CD1c-positive myeloid dendritic cell (primary cell): ENCODE results near the gene KLF8.
"Not testable (repeated sequence)": the region's sequence is repeated elsewhere in the genome, so short reads cannot be mapped to it uniquely, and the experiment has no call there.

Source experiments
- DNase-seq: peaks from one replicate; pipeline ENCODE4 v3.0.0-alpha.2; 2016; ENCODE audit errors: extremely low spot score

Gene KLF8

DNA sequence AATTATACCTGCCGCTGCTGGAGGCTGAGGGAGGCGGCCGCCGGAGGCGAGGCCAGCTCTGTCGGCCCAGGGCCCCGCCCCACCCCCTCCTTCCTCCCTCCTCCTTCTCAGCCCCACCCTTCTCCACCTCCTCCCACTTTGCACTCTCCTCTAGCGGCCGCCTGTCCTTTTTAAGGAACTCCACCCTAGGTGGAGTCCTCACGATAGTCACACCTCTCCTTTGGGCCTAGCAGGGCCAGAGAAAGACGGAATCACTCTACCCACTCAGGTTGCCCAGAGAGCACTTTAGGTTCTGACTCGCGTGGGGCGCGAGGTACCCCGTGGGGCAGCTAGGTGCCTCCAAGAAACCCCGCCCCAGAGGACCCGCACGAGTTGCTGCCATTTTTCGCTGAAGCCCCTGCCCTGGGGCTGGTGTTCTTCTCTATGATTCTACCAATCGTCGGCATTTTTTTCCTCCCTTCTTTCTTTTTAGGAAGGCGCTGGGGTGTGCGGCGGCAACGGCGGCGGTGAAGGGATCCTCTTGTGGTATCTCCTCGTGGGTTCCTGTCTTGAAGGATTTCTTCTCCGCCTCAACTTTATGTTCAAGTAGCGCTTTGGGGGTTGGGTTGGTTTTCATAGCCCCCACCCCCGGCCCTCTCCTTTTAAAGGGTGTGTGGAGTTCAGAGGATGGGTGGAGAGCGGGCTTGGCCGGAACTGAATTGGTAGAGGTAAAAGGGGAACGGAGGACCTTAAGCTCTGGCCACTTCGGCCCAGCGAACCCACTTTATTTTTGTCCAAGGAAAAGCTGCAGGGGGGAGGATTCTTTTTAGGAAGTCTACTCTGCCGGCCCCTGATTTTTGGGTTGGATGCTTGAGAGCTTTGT, at the start of gene KLF8:
KLF8 (plus strand) TSS at position 136 of the 862 bp plus-strand sequence. CDS start 979 bp downstream, outside the sequence.
- DNase-seq: peak; percentile 47

DNA sequence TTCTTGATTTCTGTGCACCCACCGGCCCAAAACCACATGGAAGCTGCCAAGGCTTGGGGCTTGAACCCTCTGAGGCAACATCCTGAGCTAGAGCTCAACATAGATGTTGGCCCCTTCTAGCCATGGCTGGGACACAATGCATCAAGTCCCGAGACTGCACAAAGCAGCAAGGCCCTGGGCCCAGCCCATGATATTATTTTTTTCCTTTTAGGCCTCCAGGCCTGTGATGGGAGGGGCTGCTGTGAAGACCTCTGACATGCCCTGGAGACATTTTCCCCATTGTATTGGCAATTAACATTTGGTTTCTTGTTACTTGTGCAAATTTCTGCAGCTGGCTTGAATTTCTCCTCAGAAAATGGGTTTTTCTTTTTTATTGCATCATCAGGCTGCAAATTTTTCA, 25.2 kb upstream of the KLF8 start:
- not testable (repeated sequence) for DNase-seq

DNA sequence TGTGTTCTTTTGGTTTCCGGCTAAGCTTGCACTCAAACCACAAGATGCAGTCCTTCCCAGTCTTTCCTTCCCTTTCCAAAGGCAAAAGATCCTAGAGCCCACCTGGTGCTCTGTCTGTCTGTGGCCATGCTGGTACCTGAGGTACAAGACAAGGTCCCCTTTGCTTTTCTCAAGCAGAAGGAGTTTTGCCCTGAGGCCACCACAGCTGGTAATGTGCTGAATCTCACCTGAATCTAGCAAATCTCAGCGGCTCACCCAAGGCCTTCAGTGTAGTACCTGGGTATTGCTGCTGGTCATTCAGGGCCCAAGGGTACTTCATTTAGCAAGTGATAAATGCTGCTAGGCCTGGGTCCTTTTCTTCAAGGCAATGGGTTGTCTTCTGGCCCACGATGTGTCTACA, 20.5 kb upstream of the KLF8 start:
- DNase-seq: no peak

DNA sequence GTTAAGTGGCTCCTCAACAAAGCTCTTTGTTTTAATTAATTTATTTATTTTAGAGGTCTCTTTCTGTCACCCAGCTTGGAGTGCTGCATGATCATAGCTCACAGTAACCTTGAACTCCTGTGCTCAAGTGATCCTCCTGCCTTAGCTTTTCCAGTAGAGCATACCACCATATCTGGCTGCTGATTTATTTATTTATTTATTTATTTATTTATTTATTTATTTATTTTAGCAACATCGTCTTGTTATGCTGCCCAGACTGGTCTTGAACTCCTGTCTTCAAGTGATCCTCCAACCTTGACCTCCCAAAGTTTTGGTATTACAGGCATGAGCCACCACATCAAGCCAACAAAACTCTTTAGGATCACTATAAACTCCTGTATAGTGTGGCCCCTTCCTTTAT, 15.8 kb upstream of the KLF8 start:
- no peak for DNase-seq

DNA sequence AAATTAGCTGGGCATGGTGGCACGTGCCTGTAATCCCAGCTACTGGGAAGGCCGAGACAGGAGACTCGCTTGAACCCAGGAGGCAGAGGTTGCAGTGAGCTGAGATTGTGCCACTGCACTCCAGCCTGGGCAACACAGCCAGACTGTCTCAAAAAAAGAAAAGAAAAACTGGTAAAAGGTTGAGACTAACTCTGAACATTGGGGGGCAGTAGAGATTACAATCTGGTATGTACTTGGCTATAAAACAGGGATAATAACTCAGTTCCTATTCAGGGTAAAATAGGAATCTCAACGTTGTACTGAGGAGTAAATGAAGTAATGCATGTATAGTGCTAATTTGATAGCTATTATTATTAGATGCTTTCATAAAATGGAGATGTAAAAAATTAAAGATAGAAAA, 12.5 kb upstream of the KLF8 start:
- DNase-seq: peak; percentile 19

DNA sequence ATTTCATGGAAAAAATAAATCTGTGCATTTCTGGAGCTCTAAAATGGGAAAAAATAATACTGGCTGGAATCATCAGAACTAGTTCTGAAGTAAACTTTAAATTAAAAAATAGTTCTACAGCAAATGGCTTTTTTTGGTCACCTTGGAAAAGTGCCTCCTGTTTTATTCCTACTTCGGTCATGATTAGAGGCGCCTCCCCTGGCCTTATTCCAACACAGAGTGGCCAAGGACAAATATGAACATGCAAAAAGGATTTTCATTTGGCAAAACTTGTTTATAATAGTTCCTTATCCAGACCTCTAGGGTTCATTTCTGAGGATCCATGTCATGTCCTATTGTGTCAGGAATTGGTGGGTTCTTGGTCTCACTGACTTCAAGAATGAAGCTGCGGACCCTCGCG, 11.1 kb upstream of the KLF8 start:
- DNase-seq: no peak

DNA sequence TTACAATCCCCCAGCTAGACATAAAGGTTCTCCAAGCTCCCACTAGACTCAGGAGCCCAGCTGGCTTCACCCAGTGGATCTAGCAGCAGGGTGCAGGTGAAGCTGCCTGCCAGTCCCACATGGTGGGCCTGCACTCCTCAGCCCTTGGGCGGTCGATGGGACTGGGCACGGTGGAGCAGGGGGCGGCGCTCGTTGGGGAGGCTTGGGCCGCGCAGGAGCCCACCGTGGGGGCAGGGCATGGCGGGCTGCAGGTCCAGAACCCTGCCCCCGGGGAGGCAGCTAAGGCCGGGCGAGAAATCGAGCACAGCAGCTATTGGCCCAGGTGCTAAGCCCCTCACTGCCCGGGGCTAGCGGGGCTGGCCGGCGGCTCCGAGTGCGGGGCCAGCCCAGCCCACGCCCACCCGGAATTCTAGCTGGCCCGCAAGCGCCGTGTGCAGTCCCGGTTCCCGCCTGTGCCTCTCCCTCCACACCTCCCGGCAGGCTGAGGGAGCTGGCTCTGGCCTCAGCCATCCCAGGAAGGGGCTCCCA, 9.6 kb upstream of the KLF8 start:
- DNase-seq: no peak

DNA sequence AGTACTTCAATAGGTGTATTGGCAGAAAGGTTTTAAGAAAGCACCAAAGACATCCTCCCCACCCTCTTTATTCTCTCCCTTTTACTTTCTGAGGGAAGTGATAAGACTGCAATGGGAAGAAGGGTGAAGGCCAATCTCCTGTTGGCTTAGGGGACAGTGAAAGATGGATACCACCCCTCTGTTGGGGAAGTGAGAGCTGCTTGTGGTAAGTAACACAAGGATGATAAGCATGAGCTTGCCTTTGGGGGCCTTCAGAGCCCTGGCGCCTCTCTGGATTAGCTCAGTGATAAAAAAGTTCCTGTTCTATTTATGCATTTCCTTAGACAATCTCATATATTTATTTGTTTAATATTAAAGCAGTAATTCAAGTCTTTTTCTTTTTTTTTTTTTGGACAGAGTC, 5.2 kb upstream of the KLF8 start:
- no peak for DNase-seq

DNA sequence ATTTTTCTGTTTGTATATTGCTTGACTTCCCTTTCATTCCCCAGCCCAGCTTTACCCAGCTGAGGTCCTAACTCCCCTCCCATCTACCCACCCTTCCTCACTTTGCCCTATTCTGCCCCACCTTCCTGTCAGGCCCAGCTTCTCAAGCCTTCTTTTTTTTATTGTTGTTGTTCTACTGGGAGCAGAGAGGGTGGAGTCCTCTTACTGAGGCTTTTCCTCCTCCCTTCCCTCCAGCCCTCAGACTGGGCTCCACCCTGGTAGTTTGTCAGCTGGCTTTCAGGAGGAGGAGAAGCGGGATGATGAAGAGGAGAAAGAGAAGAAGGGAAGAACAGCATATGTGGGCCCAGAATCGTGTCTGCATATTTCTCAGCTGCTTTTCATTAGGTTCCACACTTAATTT, 3.2 kb upstream of the KLF8 start:
- no peak for DNase-seq

DNA sequence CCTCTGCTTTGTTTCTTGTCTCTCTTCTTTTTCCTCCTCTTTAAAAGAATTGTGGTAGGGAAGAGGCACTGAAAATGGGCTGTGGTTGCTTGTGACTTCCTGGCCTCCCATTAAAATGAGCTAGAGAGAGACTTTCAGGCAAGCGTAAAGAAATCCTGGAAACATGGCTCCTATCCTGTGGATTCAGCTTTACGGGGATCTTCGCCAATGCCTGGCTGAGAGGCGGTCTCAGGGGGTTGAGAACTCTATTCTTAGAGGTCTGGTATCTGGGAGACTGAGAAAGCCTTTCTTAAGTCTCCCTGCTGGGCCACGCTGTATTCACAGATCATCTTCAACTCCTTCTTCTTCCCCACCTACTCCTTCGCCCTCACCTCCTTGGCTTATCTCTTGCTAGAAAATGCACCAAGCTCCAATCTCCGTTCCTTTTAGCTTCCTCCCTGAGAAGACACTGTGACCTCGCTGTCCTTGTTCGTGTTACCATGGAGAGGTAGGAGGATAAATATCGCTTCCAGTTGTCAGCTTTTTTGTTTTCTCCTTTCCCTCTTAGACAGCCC, 542 bp upstream of the KLF8 start:
- no peak for DNase-seq

DNA sequence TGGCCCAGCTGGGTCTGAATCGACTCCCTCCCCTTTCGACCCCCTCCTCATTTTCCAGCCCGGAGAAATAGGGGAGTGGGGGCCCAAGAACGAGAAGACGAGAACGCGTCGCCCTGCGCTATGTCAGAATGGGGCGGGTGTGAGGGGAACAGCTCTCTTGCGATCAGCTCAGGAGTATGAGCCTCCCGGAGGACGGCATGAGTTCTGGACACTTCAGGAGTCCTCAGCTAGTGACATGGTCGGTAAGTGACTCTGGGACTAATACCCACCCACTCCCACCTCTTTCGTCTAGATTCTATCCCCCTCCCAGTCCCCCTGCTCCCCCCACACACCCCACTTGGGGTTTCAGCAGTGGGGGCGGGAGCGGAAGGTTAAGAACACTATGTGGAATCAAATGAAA, 944 bp downstream of the KLF8 start:
- DNase-seq: no peak

DNA sequence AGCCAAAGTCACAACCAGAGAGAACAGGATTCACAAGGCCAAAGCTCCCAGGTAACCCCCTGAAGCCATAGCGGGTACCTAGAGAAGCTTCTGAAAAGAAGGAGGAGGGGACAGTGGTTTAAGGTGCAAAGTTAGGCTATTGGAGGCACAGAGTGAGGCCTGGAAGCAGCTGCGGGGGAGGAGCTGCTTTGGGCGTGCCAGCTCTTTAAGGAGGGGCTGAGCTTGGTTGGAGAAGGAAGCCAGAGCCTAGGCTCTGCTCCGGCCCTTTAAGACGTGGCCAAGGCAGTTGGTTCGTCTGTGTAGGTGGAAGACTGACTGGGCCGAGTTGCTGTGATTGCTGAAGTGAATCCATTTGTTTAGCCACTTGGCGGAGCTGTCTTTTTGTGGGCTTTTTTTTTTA, 1.5 kb downstream of the KLF8 start:
- DNase-seq: peak; percentile 48

DNA sequence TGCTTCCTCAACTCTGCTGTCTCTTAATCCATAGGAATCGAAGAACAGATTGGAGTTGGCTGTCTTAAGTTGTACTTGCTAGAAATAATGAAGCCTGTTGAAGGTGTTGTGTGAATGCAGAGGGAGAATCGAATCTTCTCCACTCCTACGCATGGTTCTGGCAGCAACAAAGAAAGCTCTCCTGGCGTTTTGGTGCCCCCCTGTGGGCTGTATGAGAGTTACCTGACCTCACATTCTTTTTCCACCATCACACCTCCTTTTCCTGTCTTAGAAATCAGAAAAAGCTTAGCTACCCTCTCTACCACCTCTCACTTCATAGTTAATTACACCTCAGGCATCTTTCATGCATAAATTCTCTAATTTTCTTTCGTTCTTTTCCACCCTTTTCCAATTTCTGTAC, 16.3 kb downstream of the KLF8 start:
- peak; percentile 60 for DNase-seq

DNA sequence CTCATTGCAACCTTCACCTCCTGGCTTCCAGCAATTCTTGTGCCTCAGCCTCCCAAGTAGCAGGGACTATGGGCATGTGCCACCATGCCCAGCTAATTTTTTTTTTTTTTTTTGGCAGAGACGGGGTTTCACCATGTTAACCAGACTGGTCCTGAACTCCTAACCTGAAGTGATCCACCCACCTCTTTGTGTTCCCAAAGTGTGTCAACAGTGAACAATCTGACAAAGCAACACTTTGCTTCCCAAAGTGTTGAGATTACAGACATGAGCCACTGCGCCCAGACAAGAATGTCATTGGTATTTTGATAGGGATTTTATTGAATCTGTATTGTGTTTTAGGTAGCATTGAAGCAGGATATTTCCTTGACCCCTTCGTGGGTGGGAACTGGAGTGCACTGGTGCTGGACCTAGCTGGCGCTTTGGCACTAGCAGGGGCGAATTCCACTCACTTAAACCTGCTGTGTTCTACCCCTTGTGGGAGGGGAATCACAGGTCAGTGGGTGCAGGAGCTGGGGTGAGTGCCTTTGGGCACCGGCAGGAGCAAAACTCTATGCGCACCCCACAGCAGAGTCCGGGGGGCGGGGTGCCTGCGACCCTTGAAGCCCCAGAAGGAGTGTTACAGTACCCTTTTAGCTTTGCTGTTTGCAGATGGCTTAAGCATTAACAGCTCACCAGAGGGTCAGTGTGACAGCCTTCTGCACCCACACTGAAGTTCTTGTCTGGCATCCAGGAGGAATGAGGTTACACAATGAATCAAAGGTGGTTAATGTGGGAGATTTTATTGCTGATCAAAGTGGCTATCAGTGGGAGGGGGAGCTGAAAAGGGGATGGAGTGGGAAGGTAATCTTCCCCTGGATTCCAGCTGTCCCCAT, 21.9 kb downstream of the KLF8 start:
- no peak for DNase-seq

DNA sequence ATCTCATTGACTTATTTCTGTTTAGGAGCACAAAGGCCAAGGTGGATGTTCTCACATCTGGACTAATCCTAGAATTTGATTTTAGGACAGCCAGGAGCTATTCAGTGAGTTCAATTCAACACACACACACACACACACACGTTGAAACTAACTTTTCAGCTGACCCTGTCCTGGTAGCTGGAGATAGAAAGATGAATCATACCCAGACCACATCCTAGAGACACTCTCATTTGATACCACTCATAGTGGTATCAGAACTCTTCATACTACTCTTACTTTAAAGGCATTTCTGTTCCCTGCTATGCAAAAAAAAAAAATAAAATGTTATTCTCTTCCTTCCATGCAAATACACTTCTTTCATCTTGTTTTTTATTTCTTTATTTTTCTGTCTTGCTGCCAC, 36.7 kb downstream of the KLF8 start:
- no peak for DNase-seq

DNA sequence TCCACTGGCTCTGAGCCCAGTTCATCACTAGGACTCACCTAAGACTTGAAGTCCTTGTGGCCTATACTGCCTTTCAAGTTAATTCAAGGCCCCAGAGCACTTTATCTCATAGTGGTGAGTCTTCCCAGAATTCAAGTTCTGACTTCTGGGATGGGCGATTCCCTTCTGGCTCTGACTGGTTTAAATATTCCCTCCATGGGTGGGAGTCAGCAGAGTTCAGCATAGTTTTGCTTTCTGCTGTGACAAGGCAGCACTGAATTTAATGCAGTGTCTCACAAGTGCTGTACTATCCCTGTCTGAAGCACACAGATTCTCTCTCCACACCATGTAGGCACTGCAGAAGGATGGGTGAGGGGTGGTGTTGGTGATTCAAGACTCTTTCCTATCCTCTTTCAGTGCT, 46.5 kb downstream of the KLF8 start:
- no peak for DNase-seq

DNA sequence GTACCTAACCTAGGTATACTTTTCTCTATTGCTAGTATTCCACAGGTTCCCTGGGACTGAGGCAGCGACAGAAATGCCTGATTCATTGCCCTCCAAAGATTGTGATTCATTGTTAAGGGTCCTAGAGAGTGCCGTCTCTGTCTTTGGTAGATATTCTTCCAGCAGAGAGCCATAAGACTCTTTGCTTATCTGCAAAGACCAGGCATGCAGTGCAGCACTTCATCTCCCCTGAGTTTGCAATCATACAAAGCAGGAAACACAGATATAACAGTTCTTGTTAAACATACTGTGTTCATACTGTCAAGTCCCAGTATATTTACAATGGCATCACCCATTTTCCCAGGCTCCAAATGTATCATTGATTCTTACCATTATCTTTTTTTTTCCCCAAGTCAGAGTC, 47.7 kb downstream of the KLF8 start:
- DNase-seq: no peak

DNA sequence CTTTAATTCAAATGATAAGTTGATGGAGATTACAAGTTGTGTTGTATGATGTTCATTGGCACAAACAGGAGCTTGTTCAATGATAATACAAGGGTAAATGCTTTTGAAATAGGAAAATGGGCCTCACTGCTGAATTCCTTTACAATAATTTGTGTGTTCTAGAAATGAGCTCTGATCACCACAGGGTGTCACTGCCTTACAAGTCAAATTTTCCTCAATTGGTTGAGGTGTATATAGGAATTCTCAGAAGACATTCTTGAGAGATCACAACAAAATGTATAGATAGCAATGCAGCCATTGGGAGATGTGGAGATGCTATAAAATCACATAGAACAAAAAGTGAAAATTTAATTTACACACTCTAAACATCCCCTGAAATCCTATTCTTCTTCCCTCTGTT, 49.6 kb downstream of the KLF8 start:
- DNase-seq: peak; percentile 17

DNA sequence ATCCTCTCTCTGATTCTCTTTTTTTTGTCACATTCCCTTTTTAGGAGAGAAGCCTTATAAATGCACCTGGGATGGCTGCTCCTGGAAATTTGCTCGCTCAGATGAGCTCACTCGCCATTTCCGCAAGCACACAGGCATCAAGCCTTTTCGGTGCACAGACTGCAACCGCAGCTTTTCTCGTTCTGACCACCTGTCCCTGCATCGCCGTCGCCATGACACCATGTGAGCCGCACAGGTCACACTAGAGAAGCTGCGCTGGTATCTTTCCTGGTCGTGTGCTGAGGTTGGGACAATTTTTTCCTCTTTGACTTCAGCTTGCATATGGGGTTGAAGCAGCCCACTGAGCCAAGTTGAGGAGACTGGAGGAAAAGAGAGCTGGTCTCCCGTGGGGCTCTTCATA, 52.1 kb downstream of the KLF8 start:
- DNase-seq: no peak

DNA sequence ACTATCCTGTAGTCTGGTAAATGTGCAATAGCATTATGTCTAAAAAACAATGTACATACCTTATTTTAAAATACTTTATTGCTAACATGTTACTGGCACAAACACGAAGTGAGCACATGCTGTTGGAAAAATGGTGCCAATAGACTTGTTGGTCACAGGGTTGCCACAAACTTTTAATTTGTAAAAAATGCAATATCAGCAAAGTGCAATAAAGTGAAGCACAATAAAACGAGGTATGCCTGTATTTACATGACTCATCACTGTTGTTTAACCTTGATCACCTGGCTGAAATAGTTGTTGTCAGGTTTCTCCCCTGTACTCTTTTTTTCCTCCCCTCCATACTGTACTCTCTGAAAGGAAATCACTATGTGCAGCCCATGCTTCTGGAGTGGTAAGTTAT, 56.5 kb downstream of the KLF8 start:
- DNase-seq: no peak

DNA sequence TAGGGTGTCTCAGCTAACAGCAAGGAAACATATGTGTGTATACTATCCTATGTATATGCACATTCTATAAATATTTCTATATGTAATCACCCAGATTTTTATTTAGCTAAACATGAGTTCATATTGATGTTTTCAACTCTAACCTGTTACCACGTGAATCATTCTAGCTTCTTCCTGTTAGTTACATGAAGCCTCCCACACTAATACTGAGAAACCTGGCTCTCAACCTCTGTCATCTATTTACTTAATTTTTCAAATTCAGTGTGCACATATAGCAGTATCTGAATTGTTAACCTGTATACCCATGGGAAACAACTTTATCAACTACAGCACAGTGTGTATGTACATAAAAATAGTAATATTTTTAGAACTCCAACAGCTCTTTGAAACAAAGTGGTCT, 57.3 kb downstream of the KLF8 start:
- no peak for DNase-seq

DNA sequence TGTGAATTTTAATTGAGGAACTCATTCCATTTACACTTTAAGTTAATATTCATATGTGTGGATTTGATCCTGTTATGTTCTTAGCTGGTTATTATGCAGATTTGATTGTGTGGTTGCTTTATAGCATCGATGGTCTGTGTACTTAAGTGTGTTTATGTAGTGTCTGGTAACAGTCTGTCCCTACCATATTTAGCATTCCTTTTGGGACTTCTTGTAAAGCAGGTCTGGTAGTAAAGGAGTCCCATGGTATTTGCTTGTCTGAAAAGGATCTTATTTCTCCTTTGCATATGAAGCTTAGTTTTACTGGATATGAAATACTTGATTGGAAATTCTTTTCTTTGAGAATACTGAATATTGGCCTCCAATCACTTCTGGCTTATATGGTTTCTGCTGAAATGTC, 76.6 kb downstream of the KLF8 start:
- DNase-seq: no peak
